ENCODE results near the gene SLC25A25. TPM values are rescaled to one million over a fixed set of nuclear protein-coding genes. Genes with fewer than 3 reads are reported as not detected.
"Not testable (repeated sequence)": the region's sequence is repeated elsewhere in the genome, so short reads cannot be mapped to it uniquely, and the experiment has no call there.

The SLC25A25 gene
- total and polyA plus RNA-seq, 10 donors, result 6.2 to 44.7 (median 23.0) TPM

DNA sequence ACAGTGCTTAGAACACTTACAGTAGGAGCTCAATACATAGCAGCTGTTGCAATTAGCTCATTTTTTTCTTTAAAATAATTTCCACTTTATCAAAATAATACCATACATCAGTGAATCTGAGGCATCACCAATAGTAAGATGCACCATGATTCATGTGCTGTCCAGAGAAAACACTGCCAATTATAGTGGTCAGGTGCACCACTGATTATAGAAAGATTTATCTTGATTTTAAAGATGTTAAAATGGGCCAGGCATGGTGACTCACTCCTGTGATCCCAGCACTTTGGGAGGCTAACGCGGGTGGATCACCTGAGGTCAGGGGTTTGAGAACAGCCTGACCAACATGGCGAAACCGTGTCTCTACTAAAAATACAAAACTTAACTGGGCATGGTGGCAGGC, 40.3 kb upstream of the SLC25A25 start:
- 72 to 93% (median 84%) methylated on average over 4 of the region's 4 CpGs for WGBS, 5 donors
- Histone ChIP-seq H3K27me3 (replicated peaks in 1 of 7) (no peaks in the 10 kb centered on the region), H3K9me3 (no peaks in the 10 kb centered on the region), H3K4me3 (no peak overlapping the region), H3K4me1 (peaks cover 47 to 100% (median 91%) of the 10 kb centered on the region in 6 donors), H3K27ac (peak overlapping the region; percentile 71 to 93 (median 87)), H3K36me3 (no peaks in the 10 kb centered on the region)
- DNase-seq, result no peak
- no peak for TF ChIP-seq POLR2A (IDR thresholded peaks at IDR 0.05)
- TF ChIP-seq, protein P1, sequence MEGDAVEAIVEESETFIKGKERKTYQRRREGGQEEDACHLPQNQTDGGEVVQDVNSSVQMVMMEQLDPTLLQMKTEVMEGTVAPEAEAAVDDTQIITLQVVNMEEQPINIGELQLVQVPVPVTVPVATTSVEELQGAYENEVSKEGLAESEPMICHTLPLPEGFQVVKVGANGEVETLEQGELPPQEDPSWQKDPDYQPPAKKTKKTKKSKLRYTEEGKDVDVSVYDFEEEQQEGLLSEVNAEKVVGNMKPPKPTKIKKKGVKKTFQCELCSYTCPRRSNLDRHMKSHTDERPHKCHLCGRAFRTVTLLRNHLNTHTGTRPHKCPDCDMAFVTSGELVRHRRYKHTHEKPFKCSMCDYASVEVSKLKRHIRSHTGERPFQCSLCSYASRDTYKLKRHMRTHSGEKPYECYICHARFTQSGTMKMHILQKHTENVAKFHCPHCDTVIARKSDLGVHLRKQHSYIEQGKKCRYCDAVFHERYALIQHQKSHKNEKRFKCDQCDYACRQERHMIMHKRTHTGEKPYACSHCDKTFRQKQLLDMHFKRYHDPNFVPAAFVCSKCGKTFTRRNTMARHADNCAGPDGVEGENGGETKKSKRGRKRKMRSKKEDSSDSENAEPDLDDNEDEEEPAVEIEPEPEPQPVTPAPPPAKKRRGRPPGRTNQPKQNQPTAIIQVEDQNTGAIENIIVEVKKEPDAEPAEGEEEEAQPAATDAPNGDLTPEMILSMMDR (IDR thresholded peaks at IDR 0.05 in 8 of 11, conservative IDR thresholded peaks at IDR 0.05 in 3 of 11), result no peak
- no peak for TF ChIP-seq POLR2AphosphoS5 (IDR thresholded peaks at IDR 0.05)
- intact Hi-C loops (cut with DNase I; ENCODE audit: low total_unique reads), result no loop called here

DNA sequence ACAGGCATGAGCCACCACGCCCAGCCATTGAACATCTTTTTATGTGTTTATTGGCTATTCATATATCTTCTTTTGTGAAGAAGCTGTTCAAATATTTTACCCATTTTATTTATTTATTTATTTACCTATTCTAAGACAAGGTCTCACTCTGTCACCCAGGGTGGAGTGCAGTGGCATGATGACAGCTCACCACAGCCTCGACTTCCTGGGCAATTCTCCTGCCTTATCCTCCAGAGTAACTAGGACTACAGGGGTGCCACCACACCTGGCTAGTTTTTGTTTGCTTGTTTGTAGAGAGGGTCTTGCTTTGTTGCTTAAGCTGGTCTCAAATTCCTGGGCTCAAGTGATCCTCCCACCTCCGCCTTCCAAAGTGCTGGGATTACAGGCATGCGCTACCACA, 34.4 kb upstream of the SLC25A25 start:
- no peaks in the 10 kb centered on the region for H3K36me3 ChIP-seq
- DNase-seq, result no peak
- TF ChIP-seq POLR2A (IDR thresholded peaks at IDR 0.05) (no peak), POLR2AphosphoS5 (IDR thresholded peaks at IDR 0.05) (no peak)
- TF ChIP-seq, protein P1 (IDR thresholded peaks at IDR 0.05 in 8 of 11, conservative IDR thresholded peaks at IDR 0.05 in 3 of 11), result no peak
- H3K27ac ChIP-seq, result peak overlapping the region in 4 of 8 donors; percentile 18 to 88 (median 54)
- H3K27me3 ChIP-seq (replicated peaks in 1 of 7), result no peaks in the 10 kb centered on the region
- peaks cover 12 to 69% (median 57%) of the 10 kb centered on the region in 6 donors for H3K4me1 ChIP-seq
- 81 to 92% (median 90%) methylated on average over 4 of the region's 4 CpGs for WGBS, 5 donors
- intact Hi-C loops (cut with DNase I; ENCODE audit: low total_unique reads), result loop anchor here (2.0 kb wide), 1 partner anchor 91 kb away; no protein-coding TSS in a partner anchor
- H3K9me3 ChIP-seq, result no peaks in the 10 kb centered on the region
- H3K4me3 ChIP-seq, result no peak overlapping the region

DNA sequence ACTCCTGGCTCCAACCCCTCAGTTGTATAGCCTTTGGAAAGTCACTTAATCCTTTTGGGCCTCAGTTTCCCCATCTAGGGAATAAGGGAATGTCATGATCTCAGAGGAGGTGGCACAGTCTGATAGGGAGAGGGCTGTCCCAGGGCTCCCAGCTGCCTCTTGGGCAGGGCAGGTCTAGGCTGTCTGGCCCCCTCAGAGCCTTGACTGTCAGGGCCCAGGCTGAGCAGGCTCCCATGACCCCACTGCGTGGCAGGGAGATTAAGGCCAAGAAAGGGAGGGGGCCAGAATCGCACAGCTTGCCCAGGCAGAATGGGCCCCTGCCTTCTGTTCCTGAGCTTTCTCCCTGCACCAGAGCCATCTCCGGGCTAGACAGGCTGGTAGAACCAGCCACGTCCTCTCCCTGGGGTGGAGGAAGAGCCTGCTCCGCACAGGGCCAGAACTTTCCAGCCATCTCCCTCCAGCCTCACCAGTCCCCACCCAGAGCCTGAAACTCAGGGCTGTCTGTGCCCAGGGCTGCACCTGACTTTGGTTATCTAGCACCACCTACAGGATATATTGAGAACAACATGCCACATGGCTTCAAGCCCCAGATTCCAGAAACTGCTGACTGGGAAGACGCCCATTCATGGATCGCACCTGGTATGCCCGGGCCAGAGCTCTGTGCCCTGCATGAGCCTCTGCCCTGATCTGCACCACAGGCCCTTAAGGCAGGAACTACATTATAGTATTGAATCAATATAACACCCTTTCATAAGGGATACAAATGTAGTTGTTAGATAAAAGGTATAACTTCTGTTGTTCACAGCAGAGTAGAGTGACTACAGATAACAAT, 33.0 kb upstream of the SLC25A25 start:
- intact Hi-C loops (cut with DNase I; ENCODE audit: low total_unique reads), result loop anchor here (2.0 kb wide), 1 partner anchor 92 kb away; no protein-coding TSS in a partner anchor
- no peak overlapping the region for H3K4me3 ChIP-seq
- peak overlapping the region in 4 of 8 donors; percentile 10 to 50 (median 38) for H3K27ac ChIP-seq
- H3K4me1 ChIP-seq, result peaks cover 8 to 55% (median 46%) of the 10 kb centered on the region in 6 donors
- H3K9me3 ChIP-seq, result no peaks in the 10 kb centered on the region
- no peaks in the 10 kb centered on the region for H3K27me3 ChIP-seq (replicated peaks in 1 of 7)
- peak; percentile 88 for DNase-seq
- no peaks in the 10 kb centered on the region for H3K36me3 ChIP-seq
- TF ChIP-seq, protein P1 (IDR thresholded peaks at IDR 0.05 in 8 of 11, conservative IDR thresholded peaks at IDR 0.05 in 3 of 11), result peak; percentile 90 to 96 (median 93)
- TF ChIP-seq POLR2A (IDR thresholded peaks at IDR 0.05) (no peak), POLR2AphosphoS5 (IDR thresholded peaks at IDR 0.05) (peak in 2 of 3 donors; percentile 31 to 67)
- 3 to 41% (median 32%) methylated on average over 3 to 8 of the region's 8 CpGs for WGBS, 5 donors

DNA sequence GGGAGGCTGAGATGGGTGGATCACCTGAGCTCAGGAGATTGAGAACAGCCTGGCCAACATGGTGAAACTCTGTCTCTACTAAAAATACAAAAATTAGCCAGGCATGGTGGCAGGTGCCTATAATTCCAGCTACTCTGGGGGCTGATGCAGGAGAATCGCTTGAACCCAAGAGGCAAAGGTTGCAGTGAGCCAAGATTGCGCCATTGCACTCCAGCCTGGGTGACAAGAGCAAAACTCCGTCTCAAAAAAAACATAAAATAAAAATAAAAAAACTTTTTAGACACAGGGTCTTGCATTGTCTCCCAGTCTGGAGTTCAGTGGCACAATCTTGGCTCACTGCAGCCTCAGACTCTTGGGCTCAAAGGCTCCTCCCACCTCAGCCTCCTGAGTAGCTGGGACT, 31.5 kb upstream of the SLC25A25 start:
- H3K36me3 ChIP-seq; H3K27me3 ChIP-seq (replicated peaks in 1 of 7); H3K27ac ChIP-seq; H3K9me3 ChIP-seq; H3K4me3 ChIP-seq; intact Hi-C loops (cut with DNase I; ENCODE audit: low total_unique reads); DNase-seq: not testable (repeated sequence)
- H3K4me1 ChIP-seq, result peaks cover 3 to 40% (median 35%) of the 10 kb centered on the region in 6 donors
- WGBS, 5 donors, result 71 to 95% (median 89%) methylated on average over 3 of the region's 3 CpGs

DNA sequence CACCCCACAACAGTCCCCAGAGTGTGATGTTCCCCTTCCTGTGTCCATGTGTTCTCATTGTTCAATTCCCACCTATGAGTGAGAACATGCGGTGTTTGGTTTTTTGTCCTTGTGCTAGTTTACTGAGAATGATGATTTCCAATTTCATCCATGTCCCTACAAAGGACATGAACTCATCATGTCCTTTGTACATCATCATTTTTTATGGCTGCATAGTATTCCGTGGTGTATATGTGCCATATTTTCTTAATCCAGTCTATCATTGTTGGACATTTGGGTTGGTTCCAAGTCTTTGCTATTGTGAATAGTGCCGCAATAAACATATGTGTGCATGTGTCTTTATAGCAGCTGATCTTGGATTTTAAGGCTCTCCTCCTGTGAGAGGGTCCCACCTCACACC, 27.2 kb upstream of the SLC25A25 start:
- H3K27ac ChIP-seq; H3K4me3 ChIP-seq; H3K9me3 ChIP-seq; H3K27me3 ChIP-seq (replicated peaks in 1 of 7); H3K4me1 ChIP-seq; DNase-seq; H3K36me3 ChIP-seq: not testable (repeated sequence)
- intact Hi-C loops (cut with DNase I; ENCODE audit: low total_unique reads), result loop anchor here (10.0 kb wide), 1 partner anchor 54 kb away; no protein-coding TSS in a partner anchor
- WGBS, 5 donors, result 64 to 95% (median 90%) methylated on average over 2 to 3 of the region's 3 CpGs
